HG02938 (cell line): Measurements from ENCODE around the gene TPM3.
"Not testable (repeated sequence)": the region's sequence is repeated elsewhere in the genome, so short reads cannot be mapped to it uniquely, and the experiment has no call there.

Experiments used
- ATAC-seq: cut with Tn5 transposase; IDR thresholded peaks from one replicate; pipeline ENCODE4 v1.9.1; 2021; ENCODE audit warnings: mild to moderate bottlenecking, moderate library complexity; ENCODE audit not compliant: unreplicated experiment

Gene TPM3

GRCh38 chr1:154170547-154171222, 21.2 kb downstream of the TPM3 start:
- no peak for ATAC-seq

DNA sequence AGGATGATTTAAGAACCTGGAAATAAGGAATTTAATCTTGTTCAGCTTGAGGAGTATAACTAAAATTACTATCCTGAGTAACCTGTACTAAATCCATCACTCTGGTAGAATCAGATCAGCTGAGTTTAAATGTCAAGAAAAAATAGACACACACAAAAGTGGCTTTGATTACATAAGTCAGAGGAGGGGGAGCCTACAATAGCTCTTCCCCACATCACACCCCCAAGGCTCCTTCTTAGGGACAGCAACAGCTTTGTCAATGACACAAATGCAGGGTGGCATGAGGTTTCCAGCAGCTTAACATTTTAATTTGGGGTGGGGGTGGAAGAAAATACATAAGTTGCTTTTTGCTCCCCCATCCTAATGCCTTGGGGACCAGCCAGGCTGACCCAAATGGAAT, 24.4 kb downstream of the TPM3 start:
- ATAC-seq = no peak

- ATAC-seq = no peak
These were observed 25.7 kb downstream of the TPM3 start for GRCh38 chr1:154166207-154166606.

DNA sequence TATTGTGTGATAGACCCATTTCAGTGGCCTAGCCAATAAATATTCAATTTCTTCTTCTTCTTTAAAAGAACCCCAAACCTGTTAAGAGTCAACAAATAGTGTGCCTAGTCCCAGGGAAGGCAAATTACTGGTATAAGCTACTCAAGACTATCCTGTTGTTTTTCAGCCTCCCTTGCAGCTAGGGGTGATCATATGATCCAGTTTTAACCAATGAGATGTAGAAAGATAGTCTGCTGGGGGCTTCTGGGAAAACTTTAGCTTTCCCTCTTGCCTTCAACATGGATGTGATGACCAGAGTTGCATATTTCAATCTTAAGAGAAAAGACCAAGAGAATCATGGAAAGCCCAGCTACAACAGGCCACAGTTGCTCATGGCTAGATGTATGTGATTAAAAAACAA, 32.3 kb downstream of the TPM3 start:
- no peak for ATAC-seq

- peak; percentile 24 for ATAC-seq
These were observed 33.4 kb downstream of the TPM3 start for GRCh38 chr1:154158307-154159125.

DNA sequence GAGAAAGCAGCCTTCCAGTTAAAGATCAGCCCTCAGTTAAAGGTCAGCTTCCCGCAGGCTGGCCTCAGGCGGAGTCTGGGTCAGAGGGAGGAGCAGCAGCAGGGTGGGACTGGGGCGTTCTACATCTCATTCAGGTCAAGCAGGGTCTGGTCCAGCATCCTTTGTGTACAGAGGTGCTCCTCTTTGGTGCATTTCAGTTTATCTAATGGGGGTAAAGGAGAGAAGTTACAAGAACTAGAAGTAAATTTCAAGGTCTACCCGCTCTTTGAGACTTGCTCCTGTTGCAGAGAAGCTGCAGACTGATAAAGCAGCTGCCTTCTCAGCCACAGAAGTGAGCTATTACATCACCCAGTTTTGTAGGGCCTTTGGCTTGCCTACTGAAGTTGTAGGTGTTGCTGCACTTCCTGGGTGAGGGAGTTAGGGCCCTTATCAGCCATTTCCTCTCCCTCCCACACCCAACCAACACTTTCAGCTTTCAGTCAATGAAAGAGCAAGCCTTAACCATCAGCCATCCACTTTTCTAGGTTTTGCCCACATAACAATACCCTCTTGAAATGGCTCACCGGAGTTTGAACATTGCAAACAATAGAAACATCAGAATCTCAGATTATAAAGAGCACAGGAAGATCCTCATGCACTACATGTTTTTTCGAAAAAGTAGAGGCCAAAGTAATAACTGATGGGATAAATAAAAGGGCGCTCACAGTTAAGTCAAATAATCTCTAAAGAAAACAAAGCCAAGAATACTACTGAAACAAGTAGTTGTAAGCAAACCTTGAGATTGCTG, 34.2 kb downstream of the TPM3 start:
- peak; percentile 69 for ATAC-seq

DNA sequence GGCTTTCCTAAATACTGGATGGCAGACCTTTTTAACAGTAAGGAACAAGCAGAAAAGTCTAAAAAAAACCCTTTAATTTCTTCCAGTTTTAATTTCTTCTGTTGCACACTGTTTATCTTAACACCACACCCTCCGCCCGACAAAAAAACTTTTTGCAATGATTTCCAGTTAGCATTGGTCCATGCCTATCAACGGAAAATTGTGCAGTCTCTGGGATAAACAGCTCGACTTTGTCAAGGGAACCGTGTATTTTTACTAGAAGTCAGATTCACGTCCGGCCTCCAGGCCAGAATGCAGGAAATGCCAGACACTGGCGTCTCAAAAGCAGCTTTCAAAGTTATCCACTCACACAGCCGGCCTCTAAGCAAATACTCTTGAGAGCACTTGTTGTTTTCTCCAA, 36.6 kb downstream of the TPM3 start:
- no peak for ATAC-seq

- no peak for ATAC-seq
These were observed 37.2 kb downstream of the TPM3 start, which contains the start of gene NUP210L for GRCh38 chr1:154154534-154155191. NUP210L (minus strand) TSS chr1:154155073.

- ATAC-seq = no peak
These were observed 37.8 kb downstream of the TPM3 start for GRCh38 chr1:154154053-154154452.

GRCh38 chr1:154151311-154151710, 40.6 kb downstream of the TPM3 start:
- ATAC-seq = no peak

GRCh38 chr1:154148807-154149206, 43.1 kb downstream of the TPM3 start:
- no peak for ATAC-seq

DNA sequence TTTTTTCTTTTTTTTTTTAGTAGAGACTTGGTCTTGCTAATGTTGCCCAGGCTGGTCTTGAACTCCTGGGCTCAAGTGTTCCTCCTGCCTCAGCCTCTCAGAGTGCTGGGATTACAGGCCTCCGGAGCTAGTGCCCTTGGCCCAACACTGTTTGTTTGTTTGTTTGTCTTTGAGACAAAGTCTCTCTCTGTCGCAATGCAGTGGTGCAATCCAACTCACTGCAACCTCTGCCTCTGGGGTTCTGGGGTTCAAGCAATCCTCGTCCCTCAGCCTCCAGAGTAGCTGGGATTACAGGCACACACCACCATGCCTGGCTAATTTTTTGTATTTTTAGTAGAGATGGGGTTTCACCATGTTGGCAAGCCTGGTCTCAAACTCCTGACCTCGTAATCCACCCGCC, 44.4 kb downstream of the TPM3 start:
- ATAC-seq = not testable (repeated sequence)

DNA sequence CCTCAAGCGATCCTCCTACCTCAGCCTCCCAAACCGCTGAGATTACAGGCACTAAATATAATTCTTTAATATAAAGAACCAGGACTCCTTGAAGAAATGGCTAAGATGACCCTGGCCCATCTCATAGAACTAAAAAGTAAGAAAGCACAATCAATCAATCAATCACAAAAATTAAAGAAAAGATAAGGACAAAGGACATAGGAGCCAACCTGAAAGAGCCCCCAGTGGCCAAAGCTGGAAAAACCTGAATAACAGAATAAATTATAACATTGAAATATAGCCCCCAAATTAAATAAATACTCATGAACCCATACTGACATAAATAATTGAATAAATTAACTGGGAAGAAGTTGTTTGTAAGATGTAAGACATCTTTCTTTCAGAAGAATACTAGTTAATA, 45.9 kb downstream of the TPM3 start:
- no peak for ATAC-seq

DNA sequence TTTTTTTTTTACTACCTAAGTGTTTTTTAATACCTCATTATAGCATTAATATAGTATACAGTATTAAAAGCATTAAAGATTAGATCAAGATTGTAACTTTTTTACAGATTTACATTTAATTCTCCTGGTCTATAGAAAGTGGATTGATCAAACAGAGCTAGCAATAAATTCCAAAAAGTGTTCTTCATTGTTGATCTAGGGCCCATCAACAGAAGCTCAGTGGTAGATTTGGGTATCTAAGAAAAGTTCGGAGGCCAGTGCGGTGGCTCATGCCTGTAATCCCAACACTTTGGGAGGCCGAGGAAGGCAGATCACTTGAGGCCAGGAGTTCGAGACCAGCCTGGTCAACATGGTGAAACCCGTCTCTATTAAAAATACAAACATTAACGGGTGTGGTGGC, 49.5 kb downstream of the TPM3 start:
- no peak for ATAC-seq

- no peak for ATAC-seq
These were observed 50.7 kb downstream of the TPM3 start for GRCh38 chr1:154141240-154141639.

GRCh38 chr1:154137888-154138287, 54.0 kb downstream of the TPM3 start:
- ATAC-seq = no peak

DNA sequence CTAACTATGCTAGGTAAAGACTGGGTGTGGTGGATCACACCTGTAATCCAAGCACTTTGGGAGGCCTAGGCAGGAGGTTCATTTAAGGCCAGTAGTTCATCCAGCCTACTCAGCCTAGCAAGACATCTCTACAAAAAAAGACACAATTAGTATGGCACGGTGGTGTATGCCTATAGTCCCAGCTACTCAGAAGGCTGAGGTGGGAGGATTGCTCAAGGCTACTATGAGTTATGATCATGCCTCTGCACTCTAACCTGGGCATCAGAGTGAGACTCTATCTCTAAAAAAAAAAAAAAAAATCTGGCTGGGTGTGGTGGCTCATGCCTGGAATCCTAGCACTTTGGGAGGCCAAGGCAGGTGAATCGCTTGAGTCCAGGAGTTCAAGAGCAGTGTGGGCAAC, 58.6 kb downstream of the TPM3 start:
- ATAC-seq = no peak

DNA sequence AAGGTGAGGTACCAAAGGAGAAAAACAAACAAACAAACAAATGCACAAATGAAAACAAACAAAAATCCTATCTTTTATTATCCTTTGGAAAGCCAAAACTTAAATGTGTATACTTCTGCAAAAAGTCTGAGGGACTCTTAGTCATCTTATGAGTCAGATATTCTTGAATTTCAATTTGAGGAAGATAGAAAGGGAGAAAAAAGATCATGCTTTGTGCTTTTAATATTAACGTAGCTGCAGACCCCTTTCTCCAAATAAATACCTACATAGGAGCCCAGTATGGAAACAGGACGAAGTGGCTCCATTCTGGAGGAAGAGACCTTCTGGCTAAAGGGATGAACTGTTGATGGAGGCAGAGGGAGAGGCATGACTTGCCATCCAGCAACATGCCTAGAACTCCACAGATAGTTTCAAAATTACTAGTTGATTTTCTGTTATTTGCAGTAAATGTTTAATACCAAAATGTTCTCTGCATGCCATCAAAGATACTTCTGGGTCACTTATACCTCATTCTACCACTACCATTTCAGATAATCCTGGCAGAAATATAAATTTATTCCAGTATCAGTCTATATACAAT, 62.4 kb downstream of the TPM3 start:
- no peak for ATAC-seq

- ATAC-seq = not testable (repeated sequence)
These were observed 68.7 kb downstream of the TPM3 start for GRCh38 chr1:154123205-154123604.

DNA sequence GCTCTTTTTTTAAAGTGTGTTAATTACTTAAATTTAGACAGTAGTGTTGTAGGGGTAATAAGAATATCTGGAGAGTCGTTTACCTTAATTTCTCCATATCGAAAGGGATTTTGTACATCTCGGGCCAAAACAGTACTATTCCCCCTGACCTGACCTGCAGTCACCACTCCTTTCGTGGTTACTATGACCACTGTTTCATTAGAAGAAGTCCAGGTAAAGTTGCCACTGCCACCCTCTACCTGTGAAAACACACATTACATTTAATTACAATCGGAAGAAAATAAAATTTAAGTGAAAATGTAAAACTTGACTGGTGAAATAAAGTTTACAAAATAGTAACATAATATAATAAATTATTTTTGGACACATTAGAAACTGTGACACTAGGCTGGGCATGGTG, 74.3 kb downstream of the TPM3 start:
- no peak for ATAC-seq

GRCh38 chr1:154115180-154115579, 76.7 kb downstream of the TPM3 start:
- ATAC-seq = no peak
